AG10803 (cell line): ENCODE measurements around the gene KRT36.

Experiments used
- DNase-seq: peaks from one replicate; pipeline ENCODE4 v3.0.0; 2010; ENCODE audit warnings: low read depth
- H3K4me3 ChIP-seq: 2 replicates; pipeline ENCODE4 v1.5.1; 2011; ENCODE audit warnings: mild to moderate bottlenecking, low read length, control low read depth
- TF ChIP-seq, protein P1 (sequence below): conservative IDR thresholded peaks from 2 replicates; pipeline ENCODE4 v1.5.1; 2011; ENCODE audit warnings: mild to moderate bottlenecking, low read length, control low read depth, inconsistent platforms

Gene KRT36

DNA sequence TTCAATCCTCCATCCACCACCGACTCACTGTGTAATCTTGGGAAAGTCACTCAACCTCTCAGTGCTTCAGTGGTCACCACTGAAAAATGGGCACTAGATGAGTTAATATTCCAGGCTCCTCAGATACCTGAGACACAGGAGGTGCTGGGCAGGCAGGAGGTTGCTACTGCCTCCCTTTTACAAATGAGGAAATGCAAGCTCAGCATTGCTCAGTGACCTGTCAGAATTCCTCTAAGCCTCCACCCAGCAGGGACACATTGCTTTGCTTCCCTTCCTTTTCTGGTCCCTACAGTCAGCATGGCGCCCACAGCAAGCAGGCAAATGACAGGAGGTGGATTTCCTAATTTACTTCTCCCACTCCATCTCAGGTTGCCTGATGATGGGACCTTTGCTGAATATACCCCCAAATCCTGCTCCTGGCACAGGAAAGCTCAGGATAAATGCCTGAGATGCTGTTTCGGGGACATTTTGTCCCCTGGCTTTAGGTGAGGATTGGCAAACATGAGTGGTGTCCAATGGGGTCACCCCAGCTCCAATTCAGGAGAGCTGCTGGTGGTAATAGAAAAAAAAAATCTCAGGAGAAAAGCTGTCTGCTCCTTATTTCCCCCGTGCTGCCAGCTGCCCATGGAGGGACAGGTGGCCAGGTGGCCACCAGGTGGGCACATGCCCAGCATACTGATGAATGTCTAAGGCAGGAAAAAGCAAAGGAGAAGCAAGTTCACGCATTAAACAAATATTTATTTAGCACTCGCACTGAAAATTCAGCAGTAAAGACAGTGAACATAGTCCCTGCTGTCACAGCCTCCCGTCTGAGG lies 20.7 kb upstream of the KRT36 start:
- DNase-seq, result no peak
- TF ChIP-seq, protein P1, sequence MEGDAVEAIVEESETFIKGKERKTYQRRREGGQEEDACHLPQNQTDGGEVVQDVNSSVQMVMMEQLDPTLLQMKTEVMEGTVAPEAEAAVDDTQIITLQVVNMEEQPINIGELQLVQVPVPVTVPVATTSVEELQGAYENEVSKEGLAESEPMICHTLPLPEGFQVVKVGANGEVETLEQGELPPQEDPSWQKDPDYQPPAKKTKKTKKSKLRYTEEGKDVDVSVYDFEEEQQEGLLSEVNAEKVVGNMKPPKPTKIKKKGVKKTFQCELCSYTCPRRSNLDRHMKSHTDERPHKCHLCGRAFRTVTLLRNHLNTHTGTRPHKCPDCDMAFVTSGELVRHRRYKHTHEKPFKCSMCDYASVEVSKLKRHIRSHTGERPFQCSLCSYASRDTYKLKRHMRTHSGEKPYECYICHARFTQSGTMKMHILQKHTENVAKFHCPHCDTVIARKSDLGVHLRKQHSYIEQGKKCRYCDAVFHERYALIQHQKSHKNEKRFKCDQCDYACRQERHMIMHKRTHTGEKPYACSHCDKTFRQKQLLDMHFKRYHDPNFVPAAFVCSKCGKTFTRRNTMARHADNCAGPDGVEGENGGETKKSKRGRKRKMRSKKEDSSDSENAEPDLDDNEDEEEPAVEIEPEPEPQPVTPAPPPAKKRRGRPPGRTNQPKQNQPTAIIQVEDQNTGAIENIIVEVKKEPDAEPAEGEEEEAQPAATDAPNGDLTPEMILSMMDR, result no peak
- H3K4me3 ChIP-seq, result no peak overlapping the region

DNA sequence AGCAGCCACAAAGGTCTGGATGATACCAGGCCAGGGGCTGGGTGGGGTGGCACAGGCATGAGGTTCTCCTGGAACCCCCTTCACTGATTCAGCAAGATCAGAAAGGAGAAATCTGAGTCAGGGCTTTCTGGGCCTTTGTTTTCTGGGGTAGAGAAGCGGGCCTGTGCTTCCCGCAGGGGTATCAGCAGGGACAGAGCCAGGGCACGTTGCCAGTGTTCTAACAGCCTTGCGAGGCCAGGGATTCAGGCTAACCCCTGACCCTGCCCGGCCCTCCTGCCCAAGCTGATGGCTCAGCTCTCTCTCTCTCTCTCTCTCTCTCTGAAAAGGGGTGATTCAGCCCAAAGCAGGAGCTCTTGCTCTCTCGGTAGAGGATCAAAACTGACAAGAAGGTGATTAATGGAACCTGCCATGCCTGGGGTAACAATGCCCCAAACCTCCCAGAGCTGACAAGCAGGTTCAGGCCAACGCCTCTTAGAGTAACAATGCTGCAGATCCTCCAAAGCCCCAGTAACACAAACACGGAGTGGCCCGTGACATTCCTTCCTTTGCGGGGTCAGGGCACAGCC lies 17.7 kb upstream of the KRT36 start:
- no peak for DNase-seq
- no peak overlapping the region for H3K4me3 ChIP-seq
- TF ChIP-seq, protein P1, result no peak

GRCh38 chr17:41505809-41506767 lies 16.4 kb upstream of the KRT36 start:
- H3K4me3 ChIP-seq, result no peak overlapping the region
- TF ChIP-seq, protein P1, result no peak
- no peak for DNase-seq

DNA sequence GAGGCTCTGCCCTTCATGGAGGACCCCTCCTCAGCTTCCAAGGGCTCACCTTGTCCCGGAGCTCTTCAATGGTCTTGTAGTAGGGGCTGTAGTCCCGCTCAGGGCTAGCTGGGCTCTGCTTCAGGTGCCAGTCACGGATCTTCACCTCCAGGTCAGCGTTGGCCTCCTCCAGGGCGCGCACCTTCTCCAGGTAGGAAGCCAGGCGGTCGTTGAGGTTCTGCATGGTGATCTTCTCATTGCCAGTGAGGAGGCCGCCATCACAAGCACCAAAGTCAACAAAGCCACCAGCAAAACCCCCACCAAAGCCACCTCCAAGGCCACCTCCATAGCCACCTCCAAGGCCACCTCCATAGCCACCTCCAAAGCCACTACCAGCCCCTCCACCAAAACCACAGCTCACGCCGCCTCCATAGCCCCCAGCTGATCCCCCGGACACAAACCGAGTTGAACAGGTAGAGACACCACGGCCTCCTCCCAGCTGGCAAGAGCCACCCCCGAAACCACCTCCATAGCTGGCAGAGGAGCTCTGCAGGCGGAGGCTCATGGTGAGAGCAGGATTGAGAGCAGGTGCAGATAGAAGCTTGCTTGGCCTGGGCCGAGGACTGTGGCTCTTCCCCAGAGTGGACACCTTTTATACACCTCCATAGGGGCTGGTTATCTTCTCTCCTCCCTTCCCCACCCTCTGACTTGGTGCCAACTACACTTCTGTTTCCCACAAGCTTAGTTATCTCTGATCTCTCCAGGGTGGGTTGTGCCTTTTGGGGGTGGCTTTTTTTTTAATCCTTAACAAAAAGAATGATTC lies 15.5 kb upstream of the KRT36 start, which contains the start of gene KRT13:
Gene KRT13, minus strand, starts transcription at position 606 of the 802 bp plus-strand sequence. Its CDS starts 62 bp downstream, at position 544.
- DNase-seq, result no peak
- no peak within 1 kb of the TSS for H3K4me3 ChIP-seq
- TF ChIP-seq, protein P1, result no peak

DNA sequence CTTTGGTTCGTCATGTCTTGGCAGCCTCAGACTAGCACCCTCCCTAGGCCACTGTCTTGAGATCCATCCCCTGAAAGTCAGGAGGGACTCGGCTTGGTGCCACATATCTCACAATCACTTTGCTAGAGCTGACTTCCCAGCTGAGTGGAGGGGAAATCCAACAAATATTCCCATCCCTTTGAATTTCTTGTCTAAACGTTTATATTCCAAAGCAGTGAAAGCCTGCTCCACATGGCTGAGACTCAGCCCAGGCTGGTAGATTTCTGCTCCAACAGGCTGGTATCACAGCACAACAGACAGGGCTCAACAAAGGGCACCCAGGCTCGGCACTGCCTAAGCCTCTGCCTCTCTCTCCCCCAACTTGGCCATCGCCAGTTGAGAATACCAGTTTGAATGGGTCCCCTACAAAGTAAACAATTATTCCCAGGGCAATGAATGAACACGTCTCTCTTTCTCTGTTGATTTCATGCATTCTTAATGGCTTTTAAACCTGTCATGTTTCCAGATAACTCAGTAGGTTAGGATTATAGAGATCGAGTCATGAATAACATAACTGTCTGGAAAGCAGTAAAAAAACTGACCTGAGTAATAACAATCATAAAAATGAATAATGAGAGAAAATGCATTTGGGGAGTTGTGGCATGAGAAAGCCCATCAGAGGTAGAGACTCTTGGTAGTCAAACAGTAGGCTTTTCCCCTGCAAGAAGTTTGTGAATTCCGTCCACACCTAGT lies 14.7 kb upstream of the KRT36 start:
- no peak overlapping the region for H3K4me3 ChIP-seq
- TF ChIP-seq, protein P1, result no peak
- DNase-seq, result no peak

DNA sequence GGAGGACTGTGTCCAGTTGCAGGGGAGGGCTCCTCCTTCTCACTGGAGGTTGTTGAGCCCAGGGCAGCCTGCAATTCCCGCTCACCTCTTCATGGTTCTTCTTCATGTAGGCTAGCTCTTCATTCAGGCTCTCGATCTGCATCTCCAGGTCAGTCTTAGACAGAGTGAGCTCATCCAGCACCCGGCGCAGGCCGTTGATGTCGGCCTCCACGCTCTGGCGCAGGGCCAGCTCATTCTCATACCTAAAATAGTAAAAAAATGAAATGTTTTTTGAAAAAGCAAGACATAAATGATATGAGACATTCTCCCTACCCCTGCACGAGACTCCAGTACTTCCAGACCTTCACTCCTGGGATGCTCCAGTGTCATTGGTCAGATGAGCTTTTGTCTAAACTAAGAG lies 13.5 kb upstream of the KRT36 start:
- TF ChIP-seq, protein P1, result no peak
- H3K4me3 ChIP-seq, result no peak overlapping the region
- no peak for DNase-seq
